Stimulated activated CD8-positive, alpha-beta memory T cell treated with anti-CD3 and anti-CD28 coated beads, Interleukin-15, amount 100 ng/mL, for 4 hours (primary cell): ENCODE data around the gene CHST11.

Source experiments
- DNase-seq, 2 donors: peaks; one replicate each; pipeline ENCODE4 v3.0.0-alpha.2; 2020; ENCODE audit warnings: low read depth in 2 of 2

CHST11 gene

DNA sequence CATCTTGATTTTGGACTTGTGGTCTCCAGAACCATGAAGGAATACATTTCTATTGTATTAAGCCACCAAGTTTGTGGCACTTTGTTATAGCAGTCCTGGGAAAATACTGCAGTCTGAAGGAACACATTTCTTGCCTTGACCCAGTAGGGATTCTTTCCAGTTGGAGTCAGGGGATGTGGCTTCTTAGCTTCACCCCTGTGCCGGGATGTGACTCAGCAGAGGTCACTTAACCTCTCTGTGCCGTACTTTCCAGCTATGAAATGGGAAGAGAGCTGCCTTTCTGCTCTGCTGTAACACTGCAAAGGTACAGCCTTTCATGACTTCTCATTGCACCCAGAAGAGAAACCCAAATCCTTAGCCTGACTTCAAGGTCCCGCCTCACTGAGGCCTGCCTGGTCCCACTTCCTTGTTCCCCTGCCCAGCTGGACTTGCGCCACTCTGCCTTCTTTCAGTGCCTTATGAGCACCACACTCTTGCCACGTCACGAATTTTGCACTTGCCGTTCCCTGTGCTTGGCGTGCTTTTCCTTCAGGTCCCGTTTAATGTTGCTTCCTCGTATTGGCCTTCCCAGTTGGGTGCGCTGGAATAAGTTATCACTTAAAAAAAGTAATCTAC lies 24.2 kb downstream of the CHST11 start:
- DNase-seq: no peak

DNA sequence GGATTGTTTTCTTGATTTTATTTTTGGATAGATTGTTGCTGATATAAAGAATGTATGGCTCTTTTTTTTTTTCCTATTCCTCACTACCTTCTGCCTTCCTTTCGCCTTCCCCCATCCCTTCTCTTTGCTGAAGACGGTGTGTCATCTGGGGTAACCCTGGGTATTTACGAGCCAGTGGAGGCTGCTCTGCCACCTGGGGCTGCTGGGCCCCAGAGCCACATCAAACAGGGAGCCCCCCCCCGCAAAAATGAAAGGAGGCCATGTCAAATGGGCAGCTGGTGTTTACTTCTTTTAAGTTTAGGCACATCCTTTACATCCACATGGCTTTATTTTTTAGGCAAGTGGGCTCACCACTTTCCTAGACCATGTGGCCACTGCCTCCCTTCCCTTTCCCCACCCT lies 25.4 kb downstream of the CHST11 start:
- DNase-seq: no peak

DNA sequence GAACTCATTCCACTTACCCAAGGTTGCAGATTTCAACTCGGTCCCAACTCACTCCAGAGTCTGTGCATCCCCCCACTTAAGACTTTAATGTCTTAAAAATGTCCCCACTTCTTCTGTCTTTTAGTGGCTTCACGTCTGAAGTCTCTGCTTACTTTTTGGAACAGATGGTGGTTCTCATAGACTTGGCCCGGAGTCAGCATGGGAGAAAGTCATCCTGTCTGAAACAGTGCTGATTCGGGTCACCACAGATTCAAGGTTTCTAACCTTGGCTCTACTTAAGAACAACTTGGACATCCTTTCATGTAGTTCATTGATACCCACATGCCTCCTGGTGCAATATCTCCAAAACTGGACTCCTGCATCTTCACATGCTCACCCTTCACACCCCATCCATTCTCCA lies 26.0 kb downstream of the CHST11 start:
- no peak for DNase-seq

DNA sequence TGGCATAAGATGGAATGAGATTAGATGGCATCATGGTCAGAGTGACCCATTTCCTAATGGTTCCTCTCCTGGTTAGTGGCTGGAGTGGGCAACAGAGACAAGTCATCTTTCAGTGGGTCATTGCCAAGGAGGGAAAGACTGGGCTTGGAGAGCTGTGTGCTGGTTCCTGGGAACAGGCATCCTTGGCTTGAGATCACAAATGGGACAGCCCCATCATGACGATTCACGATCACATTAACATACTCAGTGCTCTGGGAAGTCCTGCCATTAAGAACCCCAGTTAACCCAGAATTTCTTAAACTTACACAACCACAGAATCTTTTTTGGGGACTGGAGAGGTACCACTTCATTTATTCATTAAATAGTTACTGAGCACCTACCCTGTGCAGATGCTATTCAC lies 27.3 kb downstream of the CHST11 start:
- no peak for DNase-seq

DNA sequence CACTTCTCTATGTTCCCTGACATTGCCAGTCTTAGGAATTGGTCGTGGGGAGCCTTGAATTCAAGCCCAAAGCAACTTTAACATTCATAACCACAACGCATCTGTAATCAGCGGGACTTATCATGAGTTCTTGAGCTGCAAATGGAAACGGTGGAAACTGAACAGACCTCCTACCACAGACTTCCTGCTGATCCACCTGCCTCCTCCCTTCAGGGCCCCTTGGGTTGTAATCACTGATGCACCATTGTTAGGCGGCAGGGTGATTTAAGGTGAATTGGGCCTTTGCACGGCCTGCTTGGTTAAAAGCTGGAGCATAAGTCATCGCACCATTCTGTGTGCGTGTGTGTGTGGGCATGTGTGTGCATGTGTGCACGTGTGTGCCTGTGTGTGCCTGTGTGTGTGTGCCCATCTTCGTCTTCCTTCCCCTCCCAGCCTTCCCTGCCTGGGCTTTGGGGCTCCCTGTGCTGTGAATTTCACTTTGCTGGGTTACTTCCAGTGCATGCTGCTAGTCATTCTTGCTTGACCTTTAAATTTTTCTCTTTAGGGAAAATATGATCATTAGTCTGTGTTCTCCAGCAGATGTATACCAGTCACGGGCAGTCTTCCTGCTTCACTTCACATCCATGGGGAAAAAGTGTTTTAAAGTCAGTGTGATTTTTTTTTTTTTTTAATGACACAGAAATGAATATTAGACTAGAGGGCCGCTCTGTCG lies 29.1 kb downstream of the CHST11 start:
- DNase-seq: no peak

DNA sequence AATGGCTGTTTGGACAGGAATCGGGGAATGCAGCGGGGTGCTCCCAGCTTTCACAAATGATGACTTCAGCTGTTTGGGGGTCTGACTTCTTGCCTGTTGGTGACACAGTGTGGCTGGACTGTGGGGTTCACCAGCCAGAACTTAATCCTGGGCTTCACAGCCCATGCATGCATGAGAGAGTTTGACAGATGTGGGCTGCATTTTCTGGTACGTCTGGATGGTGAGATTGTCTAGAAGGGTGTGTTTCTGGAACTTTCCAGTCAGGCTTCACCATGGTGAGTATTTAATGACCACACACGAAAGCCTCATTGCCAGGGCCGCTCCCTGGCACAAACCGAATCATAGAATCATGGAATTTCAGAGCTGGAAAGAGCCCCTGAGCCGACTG lies 29.6 kb downstream of the CHST11 start:
- no peak for DNase-seq

DNA sequence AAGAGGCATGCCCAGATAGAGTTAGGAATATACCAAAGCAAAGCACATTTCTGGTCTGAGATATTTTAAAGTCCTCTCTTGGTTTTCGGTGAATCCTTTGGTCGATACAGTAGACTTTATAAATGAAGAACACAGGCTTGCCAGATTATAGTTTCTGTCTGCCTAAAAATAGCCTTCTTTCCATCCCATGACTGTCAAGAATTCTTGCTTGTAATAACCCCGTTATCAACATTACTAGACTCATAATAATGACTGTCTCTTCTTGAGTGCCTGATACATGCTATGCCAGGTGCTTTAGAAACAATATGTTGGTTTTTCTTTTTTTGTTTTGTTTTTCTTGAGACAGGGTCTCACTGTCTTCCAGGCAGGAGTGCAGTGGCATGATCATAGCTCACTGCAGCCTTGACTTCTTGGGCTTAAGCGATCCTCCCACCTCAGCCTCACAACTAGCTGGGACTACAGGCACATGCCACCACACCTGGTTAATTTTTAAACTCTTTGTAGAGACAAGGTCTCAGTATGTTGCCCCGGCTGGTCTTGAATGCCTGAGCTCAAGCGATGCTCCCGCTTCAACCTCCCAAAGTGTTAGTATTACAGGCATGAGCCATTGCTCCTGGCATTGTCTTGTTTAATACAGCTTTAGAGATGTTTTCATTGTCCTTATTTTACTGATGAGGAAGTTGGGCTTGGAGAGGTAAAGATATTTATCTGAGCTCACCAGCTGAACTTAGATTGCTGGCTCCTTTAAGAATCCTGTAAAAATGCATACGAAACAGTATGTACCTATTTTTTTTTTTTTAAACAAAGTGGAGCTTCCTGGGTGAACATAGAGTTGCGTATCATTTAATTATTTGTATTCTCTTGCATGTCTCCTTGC lies 30.4 kb downstream of the CHST11 start:
- DNase-seq: no peak

DNA sequence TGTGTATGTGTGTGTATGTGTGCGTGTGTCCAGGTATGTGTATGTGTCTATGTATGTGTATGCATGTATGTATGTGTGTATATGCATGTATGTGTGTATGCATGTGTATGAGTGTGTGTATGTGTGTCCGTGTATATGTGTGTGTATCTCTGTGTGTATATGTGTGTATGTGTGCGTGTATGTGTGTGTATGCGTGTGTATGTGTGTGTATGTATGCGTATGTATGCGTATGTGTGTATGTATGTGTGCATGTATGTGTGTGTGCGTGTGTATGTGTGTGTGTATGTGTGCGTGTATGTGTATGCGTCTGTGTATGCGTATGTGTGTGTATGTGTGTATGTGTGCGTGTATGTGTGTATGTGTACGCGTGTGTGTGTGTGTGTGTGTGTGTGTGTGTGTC lies 31.6 kb downstream of the CHST11 start:
- no peak for DNase-seq

DNA sequence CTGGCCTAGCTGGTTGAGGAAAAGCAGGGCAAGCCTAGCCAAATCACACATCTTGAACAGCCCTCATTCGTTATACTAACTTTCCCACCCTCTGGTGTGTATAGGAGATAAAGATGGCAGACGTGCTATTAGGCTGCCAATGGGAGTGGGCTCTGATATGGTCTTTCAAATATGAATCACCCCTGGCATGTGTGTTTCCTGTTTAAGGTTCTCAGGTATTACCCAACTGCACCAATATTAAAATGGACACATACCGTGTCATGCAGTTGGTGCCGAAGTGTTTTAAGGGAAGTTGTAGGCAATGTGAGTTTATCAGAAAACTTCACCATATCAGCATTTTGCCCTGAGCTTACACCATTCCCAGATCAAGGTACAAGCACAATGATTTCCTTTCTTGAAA lies 33.4 kb downstream of the CHST11 start:
- no peak for DNase-seq

DNA sequence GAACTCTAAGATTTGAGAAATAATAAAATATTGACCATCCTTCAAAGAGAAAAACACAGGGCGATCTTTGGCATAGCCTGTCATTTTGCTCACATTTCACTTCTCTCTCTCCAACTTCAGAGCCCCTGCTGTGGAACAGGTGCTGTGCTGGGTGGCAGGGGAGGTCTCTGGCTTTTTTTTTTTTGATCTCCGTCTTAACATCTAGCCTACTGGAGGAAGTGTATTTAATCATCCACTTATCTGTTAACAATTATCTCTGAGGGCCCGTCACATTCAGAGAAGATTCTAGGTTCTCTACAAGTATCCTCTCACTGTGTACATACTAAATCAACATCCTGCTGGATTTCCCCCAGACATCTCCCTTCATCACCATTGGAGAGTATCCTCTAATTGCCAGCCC lies 34.1 kb downstream of the CHST11 start:
- DNase-seq: no peak

DNA sequence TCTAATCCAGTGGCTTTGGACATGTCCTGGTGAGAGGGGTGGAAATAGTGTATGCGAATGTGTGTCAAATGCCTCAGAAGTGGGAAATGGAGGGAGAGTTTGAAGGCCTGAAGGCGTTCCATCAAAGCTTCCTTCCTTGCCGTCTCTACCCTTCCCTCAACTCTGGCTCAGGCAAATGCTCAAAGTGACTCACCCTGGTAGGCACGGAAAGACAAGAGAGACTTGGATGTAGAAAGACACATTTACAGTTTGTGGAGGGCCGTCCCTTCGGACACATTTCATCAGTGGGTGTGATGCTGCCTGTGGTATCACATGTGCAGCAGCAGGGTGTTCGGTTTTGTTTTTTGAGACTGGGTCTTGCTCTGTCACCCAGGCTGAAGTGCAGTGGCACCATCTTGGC lies 36.7 kb downstream of the CHST11 start:
- DNase-seq: no peak

DNA sequence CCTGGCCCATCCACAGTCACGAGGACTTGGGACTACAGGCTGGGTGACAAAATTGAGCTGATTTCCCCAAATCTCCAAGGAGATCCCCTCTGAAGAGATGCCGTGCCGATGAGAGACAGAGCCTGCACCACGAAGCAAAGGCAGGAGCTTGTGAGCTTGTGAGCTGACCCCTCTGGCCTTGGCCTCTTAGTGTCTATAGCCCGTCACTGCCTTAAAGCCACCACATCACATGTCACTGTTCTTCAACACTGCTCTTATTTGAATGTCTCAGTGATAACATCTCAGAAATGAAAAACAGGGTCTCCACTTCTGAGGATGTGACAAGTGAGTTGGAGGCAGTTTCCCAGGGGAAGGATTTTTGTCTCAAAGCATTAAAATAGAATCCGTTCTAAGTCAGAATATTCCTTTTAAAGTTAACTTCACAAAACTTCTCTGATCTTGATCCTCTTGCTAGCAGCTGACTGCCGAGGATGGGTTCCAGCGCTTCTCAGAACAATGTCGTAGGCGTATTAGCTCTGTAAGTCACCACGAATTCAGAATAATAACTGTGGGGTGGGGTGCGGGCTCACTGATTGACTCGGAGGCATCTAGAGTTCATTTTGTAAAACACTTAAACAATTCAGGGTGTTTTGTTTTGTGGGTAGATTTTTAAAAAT lies 37.5 kb downstream of the CHST11 start:
- DNase-seq: peak in 1 of 2 donors; percentile 57

DNA sequence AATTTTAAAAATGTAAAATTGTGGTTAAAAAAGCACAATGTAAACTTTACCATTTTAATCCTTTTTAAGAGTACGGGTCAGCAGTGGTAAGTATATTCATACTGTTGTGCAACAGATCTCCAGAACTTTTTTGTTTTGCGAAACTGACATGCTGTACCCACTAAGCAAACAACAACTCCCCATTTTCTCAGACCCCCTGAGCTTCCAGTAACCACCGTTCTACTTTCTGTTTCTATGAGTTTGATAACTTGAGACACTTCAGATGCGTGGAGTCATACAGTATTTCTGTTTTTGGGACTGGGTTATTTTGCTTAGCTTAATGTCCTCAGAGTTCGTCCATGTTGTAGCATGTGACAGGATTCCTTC lies 38.0 kb downstream of the CHST11 start:
- no peak for DNase-seq

DNA sequence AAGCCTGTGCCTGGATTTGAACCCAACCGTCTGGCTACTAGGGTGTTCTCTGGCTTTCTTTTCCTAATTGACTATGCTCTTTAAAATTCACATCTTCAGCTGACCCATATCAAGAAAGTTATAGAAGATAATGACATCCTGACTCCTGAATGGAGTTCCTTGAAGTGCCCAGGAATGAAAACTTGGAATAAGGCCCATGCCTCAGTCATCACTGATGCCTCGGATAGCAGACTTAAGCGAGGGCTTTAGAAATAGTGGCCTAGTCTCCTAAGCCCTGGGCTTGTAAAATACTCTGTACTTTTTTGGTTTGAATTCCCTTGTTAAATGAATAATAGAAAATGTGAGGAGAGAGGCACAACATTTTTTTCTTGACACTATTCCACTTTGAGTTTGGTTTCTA lies 39.0 kb downstream of the CHST11 start:
- no peak for DNase-seq

DNA sequence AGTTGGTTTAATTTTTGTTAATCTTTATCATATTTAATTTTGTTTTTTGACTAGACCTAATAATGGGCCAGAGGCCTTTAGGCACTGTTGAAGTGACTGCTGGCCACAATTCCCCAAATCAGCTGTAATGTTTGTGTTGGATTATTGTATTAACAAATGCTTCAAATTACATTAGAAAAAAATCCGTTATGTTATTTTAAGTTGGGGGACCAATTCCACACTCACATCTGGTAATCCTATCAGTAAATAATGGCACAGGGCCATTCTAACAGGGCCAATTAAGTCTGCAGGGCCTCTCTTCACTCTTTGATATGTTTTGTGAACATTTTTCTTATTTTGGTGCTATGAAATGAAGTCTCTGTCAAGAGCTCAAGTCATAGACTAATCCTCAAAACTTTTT lies 39.6 kb downstream of the CHST11 start:
- no peak for DNase-seq

DNA sequence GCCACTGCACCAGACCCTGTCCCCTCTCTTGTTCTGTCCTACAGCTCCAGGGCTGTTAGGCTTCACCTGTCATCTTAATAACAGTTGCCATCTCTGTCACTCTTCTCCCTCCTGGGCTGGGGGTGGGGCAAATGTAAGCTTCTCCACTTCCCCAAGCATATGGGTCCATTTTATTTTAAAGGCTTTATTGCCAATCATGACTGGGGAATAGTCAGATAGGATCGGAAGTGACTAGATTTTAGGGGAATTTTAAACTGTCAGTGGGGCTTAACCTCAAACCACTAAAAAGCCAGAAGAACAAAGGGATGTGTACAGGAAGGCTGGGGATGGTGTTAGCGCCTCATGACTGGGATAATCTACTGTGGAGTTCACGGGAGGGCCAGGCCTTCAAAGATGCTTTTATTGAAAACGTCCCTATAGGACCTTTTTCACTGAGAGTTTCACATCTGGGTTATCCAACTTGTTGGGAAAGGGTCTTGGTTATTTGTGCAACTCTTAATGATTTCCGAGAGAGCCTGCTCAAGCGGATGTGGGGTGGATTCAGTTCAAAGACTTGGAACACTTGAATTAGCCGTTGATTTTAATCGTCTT lies 41.6 kb downstream of the CHST11 start:
- DNase-seq: no peak

DNA sequence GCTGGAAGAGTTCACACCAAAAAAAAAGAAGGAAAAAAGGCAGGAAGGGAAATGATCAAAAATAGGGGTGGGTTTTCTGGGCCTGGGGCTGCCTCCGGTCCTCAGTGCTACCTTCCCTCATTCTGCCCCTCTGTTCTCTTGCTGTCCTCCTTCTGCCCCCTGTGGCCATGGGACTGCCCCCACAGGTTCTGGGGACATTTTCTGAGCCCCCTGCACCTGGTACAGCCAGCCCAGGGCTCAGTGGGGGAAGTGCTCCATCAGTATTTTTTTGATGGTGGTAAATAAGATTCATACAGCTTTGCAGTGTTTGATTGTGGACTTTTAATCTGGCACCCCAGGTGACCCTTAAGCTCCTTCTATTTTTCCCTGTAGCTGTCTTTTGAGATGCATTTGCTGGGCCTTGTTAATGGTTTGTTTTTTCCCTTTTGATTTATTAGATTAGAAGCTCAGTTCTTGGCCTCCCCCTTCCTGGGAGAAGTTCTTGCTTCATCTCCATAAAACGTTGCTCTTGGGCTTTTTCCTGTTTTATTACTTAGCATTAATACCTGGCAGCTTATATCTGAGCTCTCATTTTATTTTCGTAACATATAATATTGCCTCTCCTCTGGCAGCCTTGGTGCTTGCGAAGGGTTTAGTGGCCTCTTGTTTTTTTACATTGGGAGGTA lies 43.1 kb downstream of the CHST11 start:
- DNase-seq: no peak

DNA sequence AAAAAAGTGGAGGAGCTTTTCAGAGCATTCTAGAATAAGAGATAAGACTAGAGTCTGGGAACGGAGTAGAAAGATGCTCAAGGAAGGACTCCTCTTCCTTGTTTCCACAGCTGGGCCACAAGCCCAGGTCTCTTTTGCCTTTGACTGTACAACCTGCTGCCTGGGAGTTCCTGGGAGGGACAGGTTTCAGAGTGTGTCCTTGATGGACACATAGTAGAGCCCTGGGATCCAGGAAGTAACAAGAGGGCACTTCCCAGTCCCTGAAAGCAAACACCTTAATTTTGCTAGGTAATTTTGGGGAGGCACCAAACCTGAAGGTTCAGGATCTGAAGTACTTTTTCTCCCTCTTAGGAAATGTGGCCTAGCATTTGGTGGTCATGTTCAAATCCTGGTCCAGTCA lies 44.4 kb downstream of the CHST11 start:
- DNase-seq: no peak

DNA sequence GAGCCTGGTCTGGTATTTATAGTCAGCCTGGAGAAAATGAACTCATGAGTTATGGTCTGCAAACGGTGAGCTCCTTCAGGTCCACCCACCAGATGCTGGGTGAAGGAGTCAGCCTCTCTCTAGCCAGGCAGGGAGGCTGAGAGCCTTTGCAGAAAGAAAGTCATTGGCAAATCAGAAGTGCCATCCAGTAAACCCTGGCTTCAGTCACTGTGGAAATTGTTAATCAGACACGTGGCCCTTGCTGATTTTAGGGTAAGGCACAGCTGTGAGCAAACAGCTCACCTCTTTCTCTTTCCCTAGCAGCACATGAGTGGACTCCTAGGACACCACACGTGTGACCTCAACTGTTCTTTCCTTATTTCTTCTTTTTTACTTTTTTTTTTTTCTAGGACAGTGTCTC lies 44.9 kb downstream of the CHST11 start:
- DNase-seq: no peak

DNA sequence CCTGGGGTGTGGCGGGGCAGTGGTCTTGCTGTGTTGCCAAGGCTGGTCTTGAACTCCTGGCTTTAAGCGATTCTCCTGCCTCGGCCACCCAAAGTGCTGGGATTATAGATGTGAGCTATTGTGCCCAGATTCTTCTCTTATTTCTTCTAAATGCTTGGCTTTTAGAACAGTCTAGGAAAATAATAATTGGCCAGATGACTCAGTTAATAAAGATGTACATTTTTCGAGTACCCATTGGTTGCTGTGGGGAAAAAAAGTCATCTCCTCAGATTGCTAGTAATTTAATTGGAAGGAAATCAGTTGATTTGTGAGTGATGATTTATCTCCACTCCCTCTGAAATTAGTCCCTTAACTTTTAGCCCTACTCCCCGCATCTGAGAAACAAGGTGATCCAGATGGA lies 45.5 kb downstream of the CHST11 start:
- no peak for DNase-seq

DNA sequence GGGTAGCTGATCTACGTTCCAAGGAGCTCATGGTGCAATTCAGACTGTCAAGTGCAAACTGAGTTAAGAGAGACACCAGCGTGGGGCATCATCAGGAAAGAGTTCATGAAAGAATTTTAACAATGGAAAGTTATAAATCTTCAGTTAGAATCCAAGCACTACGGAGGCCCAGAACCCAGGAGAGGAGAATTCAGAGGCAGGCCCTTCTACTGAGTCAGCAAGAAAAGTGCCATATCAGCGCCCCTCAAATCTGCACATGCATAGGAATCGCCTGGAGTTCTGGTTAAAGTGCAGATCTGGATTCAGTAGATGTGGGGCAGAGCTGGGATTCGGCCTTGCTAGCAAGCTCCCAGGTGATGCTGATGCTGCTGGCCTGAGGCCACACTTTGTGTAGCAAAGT lies 45.9 kb downstream of the CHST11 start:
- DNase-seq: no peak

DNA sequence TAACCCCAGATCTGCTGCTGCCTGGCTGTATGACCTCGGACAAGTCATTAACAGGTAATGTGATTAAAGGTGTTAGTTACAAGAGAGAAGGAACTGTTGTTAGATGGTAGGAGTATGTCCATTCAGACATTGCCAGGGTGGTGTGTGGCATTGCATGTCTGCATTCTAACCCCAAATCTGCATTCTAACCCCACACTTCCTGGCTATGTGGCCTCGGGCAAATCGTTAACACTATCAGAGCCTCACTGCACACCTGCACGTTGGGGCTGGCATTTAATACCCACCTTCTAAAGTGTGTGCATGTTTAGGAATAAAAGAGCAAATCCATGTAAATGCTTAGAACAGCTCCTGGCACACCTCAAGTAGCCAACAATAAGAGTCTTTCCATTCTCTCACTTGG lies 46.4 kb downstream of the CHST11 start:
- DNase-seq: no peak
